ENCODE measurements around the gene CRISPLD2.

DNA sequence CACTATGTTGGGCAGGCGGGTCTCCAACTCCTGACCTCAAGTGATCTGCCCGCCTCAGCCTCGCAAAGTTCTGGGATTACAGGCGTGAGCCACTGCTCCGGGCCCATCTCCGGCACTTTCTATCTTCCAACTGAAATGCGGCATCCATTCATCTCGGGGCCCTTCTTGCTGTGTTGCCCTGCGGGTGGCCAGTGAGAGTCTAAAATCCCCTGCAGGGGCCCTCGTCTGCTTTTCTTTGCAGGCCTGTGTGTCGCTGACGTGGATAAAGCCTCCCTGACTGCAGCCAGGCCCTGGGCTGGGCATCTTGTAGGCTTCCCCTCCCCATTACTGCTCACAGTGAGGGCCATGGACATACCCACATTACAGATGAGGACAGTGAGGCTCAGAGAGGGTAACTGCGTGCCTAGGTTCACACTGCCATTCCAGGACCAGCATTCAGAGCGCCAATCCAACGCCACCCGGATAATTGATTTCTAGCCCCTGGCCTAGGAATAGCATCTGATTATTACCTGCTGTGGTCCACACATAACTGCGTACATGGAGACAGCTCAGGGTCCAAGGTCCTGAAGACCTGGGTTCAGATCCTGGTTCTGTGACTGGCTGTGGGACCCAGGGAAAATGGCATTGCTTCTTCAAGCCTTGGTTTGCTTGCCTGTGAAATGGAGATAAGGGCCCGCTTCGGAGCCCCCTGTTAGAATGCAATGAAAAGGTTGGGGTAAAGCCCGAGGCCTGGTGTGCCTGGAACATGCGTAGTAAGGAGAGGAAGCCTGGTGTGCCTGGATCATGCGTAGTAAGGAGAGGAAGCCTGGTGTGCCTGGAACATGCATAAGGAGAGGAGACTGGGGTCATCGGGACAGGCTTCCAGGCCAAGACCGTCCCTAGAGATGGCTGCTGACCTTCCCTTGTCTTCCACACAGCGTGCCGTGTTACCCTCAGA is 25.0 kb downstream of the CRISPLD2 start:
- no peak for TF ChIP-seq POLR2AphosphoS5 (IDR thresholded peaks at IDR 0.05)
- TF ChIP-seq, protein P1, sequence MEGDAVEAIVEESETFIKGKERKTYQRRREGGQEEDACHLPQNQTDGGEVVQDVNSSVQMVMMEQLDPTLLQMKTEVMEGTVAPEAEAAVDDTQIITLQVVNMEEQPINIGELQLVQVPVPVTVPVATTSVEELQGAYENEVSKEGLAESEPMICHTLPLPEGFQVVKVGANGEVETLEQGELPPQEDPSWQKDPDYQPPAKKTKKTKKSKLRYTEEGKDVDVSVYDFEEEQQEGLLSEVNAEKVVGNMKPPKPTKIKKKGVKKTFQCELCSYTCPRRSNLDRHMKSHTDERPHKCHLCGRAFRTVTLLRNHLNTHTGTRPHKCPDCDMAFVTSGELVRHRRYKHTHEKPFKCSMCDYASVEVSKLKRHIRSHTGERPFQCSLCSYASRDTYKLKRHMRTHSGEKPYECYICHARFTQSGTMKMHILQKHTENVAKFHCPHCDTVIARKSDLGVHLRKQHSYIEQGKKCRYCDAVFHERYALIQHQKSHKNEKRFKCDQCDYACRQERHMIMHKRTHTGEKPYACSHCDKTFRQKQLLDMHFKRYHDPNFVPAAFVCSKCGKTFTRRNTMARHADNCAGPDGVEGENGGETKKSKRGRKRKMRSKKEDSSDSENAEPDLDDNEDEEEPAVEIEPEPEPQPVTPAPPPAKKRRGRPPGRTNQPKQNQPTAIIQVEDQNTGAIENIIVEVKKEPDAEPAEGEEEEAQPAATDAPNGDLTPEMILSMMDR (IDR thresholded peaks at IDR 0.05 in 8 of 11, conservative IDR thresholded peaks at IDR 0.05 in 3 of 11): no peak

Measured in spleen (tissue), 7 donors.